Caki2 (cell line): Measurements from ENCODE around the gene MAP3K13. TPM values are rescaled to one million over a fixed set of nuclear protein-coding genes. Genes with fewer than 3 reads are reported as not detected.

ENCODE experiments used
- DNase-seq: peaks from one replicate; pipeline ENCODE4 v3.0.0-alpha.2; 2015; ENCODE audit warnings: low read depth
- in situ Hi-C: cut with HindIII; loops from 2 replicates; pipeline ENCODE4 v1.10.0; 2016; ENCODE audit warnings: low sequenced_read_pairs, low pct_unique_long_range_greater_than_20kb, mixed read lengths
- total RNA-seq: library from RNA; depleted of rRNA; stranded (reverse); fragments of >200 nt; shearing (Covaris generic); gene quantifications from 2 replicates; pipeline ENCODE4 v1.2.3, GENCODE V29; 2014; ENCODE audit warnings: low replicate concordance; rRNA removed

MAP3K13 gene, protein sequence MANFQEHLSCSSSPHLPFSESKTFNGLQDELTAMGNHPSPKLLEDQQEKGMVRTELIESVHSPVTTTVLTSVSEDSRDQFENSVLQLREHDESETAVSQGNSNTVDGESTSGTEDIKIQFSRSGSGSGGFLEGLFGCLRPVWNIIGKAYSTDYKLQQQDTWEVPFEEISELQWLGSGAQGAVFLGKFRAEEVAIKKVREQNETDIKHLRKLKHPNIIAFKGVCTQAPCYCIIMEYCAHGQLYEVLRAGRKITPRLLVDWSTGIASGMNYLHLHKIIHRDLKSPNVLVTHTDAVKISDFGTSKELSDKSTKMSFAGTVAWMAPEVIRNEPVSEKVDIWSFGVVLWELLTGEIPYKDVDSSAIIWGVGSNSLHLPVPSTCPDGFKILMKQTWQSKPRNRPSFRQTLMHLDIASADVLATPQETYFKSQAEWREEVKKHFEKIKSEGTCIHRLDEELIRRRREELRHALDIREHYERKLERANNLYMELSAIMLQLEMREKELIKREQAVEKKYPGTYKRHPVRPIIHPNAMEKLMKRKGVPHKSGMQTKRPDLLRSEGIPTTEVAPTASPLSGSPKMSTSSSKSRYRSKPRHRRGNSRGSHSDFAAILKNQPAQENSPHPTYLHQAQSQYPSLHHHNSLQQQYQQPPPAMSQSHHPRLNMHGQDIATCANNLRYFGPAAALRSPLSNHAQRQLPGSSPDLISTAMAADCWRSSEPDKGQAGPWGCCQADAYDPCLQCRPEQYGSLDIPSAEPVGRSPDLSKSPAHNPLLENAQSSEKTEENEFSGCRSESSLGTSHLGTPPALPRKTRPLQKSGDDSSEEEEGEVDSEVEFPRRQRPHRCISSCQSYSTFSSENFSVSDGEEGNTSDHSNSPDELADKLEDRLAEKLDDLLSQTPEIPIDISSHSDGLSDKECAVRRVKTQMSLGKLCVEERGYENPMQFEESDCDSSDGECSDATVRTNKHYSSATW
- total RNA-seq = 16.9 and 20.6 TPM in 2 replicates

DNA sequence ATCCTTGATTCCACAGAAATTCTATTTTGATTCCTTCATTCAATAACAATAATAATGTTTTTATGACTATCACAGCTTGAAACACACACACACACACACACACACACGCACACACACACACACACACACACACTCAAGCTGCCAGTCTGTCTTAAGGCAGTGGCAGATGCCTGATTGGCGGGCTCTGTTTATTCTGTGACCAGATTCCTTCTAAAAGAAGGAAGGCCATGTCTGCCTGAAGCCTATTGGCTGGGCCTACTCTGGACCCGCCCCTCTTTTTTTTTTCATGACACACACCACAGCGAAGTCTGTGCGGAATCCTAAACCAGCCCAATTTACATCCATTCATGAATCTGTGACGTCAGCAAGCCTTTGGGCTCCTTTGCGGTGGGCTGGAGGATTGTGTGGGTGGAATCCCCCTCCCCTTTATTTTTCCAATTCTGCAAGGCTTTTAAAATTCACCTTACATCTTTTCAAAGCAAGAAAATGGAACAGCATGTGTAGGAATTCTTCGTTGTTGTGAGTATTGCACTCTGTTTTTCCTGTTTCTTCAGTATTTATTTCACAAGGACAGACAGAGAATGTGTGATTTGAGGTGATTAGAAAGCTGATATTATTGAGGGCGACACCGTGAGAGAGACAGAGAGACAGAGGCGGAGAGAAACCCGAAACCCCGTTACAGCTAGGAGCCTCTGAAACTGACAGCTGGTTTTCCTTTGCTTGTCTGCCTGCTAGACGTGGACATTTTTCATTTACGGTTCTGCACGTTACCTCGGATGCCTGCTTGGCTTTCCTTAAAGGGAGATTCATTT is at the start of gene MAP3K13:
TSS of gene MAP3K13 (plus strand) at position 287 of the 812 bp plus-strand sequence. CDS start 65,446 bp downstream, outside the sequence.
- DNase-seq = peak; percentile 91
- in situ Hi-C loops = no loop called here

DNA sequence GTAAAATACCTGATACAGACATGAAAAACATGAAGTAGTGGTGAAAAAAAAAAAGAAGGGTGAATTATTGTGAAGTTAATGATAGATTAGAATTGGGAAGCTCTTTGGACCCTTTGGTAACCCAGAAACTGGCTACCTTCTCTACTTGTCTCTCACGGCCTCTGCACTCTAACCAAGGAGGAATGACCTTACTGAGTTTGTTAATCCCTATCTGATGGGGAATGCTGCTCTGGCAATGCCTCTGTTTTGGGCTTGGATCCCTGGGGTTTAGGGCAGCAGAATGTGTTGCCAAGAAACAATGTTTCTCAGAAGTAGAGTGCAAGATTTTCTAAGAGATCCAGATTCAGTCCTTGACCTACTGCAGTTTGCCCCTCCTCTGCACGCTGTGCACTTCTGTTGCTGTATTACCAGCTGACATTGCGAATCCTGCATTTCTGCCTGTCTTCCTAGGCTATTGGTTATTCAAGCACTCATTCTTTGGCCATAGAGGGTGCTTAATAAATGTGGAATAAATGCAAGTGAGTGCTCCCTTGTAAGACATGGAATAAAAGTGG is 49.2 kb upstream of the MAP3K13 start:
- in situ Hi-C loops = no loop called here

DNA sequence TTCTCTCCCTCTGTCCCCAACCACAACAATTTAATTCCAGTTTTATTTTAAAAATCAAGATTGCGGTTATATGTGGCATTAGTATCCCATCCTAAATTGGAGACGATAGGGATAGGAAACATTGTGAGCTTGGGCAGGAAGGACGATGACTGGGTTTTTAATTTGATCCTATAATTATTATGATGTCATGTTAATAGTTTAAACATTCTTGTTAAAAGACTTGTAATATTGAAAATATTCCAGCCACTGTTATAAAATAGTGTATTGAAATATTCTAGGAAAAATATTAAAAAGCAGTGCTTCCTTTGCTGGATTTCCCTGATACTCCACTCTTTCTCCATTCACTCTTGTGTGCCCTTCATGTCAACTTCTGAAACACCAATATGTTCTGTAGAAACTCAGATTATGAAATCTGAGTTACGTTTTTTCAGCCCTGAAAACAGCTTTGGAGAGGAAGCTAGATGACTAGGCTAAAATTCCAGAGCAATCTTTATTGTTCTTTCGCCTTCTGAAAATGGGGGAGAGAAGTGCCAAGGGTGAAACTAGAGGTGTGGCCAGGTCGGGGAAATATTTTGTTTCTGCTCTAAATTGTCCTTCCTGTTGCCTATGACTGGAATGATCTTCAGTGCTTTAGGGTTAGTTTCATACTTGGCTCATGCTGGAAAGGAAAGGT is 46.1 kb upstream of the MAP3K13 start:
- in situ Hi-C loops = no loop called here
- DNase-seq = peak; percentile 28

More for the DNA sequence above, 49.2 kb upstream of the MAP3K13 start:
- DNase-seq = no peak

DNA sequence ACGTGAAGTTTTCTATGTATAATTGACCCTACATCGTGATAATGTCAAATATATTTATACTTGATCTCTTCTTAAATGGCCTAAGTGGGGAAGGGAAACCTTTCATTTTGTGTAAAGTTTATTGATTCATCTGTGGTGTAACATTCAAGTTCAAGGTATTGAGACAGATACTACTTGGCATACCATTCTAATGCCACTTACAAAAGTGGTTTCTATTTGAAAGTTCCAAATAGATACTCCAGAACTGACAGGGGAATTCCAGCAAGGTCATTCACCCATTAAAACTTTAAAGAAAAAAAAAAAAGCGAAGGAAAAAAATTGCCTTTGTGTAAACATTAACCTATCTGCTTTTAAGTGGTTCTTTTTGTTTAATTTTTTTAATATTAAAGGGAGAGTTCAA is 45.3 kb upstream of the MAP3K13 start:
- peak; percentile 65 for DNase-seq
- in situ Hi-C loops = no loop called here

DNA sequence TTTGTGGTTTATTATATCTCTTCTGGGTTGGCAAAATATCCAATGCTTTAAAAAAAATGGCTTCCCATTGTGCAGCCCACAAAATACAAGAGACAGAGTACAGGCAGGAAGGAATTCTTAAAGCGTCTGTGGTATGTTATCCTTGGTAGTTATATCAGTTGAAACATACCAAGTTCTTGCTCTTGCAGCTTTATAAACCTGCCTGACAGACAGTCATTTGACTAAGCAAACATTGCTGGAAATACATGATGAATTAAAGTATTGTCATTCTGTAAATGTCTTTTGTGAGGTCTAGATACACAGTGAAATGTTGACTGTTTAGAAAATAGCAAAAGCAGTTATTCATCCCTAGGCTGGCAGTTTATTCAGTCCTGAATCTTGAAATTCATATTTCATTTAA is 44.8 kb upstream of the MAP3K13 start:
- no peak for DNase-seq

DNA sequence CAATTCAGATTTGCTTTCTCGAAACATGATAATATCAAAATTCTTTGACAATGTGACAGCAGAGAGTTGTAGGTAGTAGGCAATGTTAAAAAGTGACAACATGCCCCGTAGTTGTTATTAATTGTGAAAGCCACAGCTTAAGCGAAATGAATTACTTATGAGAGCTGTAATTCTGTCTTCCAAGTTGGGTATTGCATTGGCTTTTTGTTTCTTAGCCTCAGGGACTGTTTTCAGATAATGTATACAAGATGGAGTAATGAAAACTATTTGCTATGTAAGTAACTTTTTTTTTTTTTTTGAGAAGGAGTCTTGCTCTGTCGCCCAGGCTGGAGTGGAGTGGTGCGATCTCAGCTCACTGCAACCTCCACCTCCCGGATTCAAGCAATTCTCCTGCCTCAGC is 43.1 kb upstream of the MAP3K13 start:
- no peak for DNase-seq
- in situ Hi-C loops = no loop called here

More for the DNA sequence above, 44.8 kb upstream of the MAP3K13 start:
- in situ Hi-C loops = no loop called here

DNA sequence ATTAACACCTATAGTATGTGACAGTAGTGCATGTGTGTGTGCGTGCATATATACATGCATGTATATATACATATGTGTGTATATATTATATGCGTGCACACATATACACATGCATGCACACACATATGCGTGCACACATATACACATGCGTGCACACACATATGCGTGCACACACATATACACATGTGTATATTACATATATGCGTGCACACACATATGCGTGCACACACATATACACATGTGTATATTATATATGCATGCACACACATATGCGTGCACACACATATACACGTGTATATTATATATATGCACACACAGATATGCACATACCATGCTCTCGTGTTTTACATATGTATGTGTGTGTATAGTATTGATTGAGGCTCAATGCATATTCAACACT is 42.0 kb upstream of the MAP3K13 start:
- in situ Hi-C loops = no loop called here
- no peak for DNase-seq

DNA sequence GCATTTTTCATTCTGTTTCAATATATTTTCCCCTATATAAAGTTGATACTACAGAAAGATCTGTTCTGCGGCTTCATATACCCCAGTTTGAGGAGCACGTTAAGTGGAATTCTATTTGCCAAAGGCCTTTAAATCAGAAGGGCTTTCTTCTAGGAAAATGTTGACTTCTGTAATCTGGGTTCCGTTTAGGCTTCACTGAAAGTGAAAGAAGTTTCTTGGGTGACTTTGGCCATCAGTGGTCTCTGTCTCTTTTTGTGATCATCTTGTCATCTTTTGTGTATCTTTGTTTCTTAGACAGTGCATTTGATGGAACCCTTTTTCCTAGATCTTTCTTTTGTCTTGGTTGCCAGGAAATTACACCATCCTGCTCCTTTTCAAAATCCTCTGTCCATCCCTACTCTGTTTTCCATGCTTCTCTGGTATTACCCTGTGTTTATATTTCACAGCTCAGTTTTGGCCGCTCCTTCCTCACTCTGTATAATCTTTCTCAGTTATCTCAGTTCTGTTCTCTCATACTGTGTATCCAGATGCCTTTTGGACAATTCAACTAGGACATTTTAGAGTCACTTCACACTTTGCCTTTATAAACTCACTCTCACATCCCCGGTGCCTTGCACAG is 40.7 kb upstream of the MAP3K13 start:
- in situ Hi-C loops = no loop called here

DNA sequence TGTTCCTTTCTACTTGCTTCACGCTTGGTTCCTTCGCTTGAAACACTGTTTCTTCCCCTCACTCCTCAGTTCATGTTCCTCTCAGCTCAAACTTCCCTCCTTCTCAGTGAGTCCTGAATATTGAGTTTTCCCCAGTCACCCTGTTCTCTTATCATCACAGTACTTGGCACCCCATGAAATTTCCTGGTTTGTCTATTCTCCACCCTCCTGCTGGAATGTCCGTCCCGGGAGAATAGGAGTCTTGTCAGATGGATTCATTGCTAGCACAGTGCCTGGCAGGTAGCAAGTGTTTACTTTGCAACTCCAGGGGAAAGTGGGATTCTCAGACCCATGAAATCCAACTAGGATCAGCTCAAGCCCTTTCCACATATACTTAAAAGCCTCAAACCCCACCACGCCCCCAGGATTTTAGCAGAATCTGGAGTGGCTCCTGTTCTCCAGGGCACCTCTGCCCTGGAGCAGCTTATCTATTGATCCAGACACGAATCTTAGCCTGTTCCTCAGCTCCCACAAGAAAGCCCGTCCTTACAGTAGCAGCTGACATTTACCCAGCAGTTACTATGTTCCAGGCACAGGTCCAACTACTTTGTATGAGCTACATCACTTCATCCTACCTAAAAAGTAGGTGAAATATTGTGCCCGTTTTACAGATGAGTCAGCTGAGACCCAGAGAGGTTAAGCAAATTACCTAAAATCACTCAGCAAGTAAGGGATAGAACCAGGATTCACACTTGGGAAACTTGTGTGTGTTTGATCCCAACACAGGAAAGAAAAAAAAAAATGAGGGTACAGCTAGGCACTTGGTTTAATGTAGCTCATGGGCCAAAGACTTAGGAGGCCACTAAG is 36.8 kb upstream of the MAP3K13 start:
- in situ Hi-C loops = no loop called here
- no peak for DNase-seq

More for the DNA sequence above, 40.7 kb upstream of the MAP3K13 start:
- DNase-seq = no peak

DNA sequence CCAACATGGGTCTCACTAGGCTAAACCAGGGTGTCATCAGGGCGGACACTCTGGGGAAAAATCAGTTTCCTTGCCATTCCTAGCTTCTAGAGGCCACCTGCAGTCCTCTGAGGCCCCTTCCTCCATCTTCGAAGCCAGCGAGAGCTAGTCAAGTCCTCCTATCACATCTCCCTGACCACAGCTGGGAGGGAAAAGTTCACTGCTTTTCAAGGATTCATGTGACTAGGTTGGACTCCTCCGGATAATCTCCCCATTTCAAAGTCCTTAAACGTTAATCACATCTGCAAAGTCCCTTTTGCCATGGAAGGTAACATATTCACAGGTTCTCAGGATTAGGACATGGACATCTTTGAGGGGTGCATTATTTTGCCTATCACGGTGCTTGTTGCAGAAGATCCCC is 35.9 kb upstream of the MAP3K13 start:
- no peak for DNase-seq
- in situ Hi-C loops = no loop called here

DNA sequence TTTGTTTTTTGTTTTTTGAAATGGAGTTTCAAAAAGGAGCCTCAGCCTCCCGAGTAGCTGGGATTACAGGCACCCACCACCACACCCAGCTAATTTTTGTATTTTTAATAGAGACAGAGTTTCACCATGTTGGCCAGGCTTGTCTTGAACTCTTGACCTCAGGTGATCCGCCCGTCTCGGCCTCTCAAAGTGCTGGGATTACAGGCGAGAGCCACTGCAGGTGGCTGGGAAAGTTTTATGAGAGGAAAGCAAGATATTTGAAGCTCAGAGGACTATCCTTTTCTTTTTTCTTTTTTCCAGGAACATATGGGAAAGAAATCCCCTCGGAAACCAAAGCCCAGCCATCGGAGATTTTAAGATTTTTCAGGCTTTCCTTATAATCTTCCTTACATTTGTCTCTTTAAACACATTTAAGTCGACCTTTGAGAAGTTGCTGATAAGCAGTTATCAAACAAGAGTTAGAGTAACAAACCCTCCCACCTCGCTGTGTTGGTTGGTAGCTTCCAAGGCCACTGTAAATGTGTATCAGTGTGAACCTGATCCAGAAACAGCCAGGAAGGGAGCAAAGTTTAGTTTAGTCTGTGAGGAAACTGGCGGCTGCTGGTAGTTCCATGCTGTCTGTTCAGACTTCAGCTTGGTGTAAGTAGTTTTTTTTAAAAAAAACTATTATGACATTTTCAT is 34.5 kb upstream of the MAP3K13 start:
- no peak for DNase-seq
- in situ Hi-C loops = no loop called here

DNA sequence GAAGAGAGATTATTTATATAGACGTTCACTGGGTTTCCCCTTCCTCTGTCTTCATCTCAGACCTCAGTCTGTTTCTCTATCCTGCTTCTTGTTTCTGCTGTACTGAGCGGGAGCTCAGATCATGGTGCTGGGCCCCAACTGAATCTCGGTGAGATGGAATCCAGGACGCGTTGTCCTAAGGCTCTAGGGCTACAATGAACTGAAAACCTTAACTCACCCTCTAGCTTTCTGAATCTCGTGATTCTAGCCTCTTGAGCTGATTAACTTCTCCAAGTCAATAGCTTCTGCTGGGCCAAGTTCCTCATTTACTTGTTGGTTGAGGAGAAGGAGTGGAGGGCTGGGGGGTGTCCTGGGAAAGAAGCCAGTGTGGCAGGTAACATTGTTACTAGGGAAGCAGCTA is 32.7 kb upstream of the MAP3K13 start:
- DNase-seq = no peak
- in situ Hi-C loops = no loop called here

DNA sequence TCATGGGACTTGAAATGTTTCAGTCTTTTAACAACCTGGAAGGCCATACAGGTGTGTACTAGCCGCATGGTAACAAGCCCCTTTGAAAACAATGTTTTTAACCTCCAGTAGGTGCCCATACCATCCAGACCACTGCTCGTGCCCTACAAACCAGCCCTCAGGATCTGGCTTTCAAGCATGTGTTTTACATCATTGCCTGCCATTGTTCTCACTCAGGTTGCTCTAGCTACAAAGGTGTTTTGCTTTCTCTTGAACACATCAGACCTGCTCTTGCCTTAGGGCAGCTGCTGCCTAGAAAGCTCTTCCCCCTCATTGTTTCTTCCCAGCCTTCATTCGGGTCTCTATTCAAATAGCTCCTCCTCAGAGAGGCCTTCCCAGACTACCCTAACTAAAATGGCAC is 32.3 kb upstream of the MAP3K13 start:
- in situ Hi-C loops = no loop called here
- DNase-seq = no peak

DNA sequence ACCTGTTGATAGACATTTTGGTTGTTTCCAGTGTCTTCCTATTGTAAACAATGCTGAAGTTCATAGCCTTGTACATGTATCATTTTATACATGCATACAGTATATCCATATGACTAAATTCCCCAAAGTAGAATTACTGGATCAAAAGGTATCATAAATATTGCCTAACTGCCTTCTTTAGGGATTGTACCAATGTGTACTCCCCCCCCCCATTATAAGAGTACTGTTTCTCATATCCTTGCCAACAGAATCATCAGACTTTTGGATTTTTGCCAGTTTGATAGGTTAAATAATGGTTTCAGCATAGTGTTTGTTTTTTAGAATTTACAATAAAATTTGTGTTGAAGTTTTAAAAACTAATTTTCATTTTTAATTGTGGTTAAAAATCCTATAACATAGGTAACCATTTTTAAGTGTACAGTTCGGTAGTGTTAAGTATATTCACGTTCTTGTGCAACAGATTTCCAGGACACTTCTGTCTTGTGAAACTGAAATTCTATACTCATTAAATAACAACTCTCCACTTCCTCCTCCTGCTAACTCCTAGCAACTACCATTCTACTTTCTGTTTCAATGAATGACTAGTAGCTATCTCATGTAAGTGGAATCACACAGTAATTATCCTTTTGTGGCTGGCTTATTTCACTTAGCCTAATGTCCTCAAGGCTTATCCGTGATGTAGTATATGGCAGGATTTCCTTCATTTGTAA is 30.8 kb upstream of the MAP3K13 start:
- in situ Hi-C loops = no loop called here
- DNase-seq = peak; percentile 69

DNA sequence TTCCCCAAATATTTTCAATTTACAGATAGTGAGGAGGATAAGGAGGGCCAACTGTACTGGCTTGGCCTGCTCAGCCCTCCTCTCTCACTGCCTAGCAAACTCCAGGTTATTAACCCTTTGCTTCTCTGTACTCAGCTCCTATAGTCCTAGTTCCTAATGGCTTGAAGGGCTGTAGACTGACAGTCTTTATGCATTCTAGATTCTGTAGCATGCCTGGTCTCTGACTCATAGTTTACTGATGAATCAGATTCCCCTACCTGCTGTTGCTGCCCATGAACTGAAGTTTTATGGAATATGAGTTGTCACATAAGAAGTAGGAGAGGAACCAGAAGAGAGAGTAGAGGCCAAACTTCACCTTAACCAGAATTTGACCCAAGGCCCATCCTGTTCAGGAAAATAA is 27.1 kb upstream of the MAP3K13 start:
- in situ Hi-C loops = no loop called here
- DNase-seq = peak; percentile 65
